CD1c-positive myeloid dendritic cell (primary cell): Measurements from ENCODE around the gene USP48.
"Not testable (repeated sequence)": the region's sequence is repeated elsewhere in the genome, so short reads cannot be mapped to it uniquely, and the experiment has no call there.

Experiments
- DNase-seq: peaks from one replicate; pipeline ENCODE4 v3.0.0-alpha.2; 2016; ENCODE audit errors: extremely low spot score

The USP48 gene

DNA sequence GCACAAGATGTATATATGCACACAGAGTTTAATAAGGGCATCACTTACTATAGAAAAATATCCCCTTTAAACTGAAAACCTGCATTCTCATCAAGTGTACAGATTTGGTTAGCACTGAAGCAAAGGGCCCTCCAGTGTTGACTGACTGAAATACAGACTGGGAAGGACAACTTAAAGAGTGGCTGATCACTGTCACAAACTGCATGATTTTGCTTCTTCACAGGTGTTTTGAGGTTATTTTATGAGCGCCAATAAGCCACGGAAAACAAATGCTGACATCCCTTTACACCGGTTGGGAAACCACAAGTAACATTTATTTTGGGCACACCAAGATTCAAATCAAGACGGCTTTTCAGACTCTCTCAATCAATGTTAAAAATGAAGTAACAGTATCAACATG is 82.9 kb downstream of the USP48 start:
- DNase-seq: no peak

DNA sequence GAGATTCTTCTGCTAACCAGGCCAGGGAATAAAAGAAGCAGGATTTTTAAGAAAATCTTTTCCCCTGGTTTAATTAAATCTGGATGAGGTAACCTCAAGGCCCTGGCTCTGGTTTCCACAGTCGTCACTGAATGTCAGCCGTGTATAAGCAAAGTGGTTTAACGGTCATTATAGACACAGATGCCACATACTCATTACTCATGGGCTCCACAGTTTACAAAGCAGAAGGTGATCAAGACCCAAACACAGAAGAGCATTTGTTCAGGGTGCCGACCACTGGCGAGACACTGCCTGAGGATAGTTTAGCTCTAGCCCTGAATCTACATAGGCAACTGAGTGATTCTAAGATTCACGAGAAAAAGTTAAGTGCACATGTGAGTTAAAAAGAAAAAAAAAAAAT is 86.0 kb downstream of the USP48 start:
- DNase-seq: no peak

DNA sequence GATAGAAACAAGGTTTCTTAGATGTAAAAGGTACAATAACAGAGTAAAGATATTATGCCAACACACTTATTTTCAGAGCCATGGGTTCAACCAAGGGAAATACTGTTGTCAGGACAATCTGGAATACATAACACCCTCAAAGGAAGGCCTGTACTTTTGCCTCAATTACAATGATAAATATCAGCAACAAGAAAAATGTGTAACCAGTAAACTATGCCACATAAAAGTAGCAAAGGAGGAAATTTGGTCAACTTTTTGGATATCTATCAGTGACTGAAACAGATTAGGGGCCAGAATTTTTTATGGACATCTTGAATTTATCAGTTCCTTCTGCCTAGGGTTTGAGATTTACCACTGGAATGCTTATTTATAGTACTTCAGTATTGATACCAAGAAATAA is 89.2 kb downstream of the USP48 start:
- no peak for DNase-seq

DNA sequence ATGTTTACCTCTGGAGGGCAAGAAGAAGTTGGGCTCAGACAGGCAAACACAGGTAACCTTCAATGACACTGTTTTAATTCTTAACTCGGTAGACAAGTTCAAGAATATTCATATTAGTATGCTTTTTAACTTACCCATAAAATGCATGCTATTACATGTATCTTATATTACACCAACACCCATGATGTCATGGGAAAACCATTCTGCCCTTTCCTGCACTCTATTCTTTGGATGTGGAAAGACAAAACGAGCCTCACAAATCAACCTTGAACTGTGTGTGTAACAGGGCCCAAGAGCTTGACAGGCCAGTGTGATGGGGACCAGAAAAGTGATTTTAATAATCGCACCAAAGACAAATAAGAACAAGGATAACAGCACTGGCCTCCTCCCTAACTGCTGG is 91.2 kb downstream of the USP48 start:
- DNase-seq: no peak

DNA sequence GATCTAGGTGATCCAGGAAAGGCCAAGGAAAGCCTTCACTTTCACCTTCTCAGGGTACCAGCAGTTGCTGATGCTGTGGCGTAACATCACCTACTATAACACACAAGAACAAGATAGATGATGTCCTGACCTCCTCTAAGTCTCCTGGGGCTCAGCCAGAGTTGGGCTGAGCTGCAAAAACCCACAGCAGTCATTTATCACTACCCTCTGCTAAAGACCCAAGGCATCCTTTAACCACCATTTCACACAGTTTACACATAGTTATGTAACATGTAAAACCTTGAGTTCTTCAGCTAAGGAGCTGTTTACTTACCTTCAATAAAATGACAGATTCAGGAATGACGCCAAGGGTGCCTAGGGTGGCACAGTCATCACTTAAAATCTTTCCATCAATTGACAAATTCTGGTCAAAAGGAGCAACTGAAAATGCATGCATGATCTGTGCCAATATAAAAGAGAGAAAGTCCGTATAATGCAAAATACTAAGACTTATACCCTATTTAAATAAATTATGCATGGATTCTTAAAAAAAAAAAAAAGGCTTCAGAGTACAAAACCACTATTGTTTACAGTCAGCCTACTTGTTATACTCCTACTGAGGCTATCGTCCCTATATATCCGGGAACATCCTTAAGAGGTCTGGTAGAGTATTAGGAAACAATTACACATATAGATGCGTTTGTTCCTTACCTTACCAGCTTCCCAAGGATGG is 93.1 kb downstream of the USP48 start:
- no peak for DNase-seq

DNA sequence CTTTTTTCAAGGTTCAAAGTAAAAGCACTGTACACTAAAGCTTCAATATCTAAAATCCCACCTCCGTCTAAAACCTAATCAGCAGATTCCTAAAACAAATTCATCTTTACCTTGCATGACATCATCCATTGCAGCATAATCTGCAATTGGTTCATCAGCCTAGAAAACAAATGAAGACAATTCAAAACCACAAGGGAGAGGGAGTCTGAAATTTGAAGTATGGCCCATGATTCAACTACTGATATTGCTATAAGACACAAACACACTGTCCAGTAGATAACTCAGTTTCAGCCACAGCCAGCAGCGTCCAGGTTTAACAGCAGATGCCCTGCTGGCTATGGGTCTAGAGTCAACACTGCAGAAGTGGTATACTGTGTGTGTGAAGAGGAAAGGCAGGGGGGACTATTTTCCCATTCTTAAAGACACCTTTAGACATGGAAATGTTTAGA is 95.8 kb downstream of the USP48 start:
- no peak for DNase-seq

DNA sequence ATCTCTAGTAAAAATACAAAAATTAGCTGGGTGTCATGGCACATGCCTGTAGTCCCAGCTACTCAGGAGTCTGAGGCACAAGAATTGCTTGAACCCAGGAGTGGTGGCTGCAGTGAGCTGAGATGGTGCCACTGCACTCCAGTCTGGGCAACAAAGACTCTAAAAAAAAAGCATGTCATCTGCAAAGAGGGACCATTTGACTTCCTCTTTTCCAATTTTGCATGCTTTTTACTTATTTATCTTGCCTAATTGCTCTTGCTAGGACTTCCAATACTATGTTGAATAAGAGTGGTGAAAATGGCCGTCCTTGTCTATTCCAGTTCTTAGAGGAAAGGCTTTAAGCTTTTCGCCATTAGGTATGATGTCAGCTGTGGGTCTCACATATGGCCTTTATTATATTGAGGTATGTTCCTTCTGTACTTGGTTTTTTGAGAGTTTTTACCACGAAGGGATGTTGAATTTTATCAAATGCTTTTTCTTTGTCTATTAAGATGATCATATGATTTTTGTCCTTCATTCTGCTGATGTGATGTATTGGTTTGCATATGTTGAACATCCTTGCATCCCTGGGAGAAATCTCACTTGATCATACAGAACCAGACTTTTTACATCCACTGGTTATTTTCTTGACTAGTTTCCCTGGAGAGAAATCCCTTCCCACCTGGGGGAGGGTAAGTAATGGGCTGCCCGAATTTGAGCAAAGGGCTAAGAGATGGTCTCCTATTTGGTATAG is 96.8 kb downstream of the USP48 start:
- DNase-seq: no peak

DNA sequence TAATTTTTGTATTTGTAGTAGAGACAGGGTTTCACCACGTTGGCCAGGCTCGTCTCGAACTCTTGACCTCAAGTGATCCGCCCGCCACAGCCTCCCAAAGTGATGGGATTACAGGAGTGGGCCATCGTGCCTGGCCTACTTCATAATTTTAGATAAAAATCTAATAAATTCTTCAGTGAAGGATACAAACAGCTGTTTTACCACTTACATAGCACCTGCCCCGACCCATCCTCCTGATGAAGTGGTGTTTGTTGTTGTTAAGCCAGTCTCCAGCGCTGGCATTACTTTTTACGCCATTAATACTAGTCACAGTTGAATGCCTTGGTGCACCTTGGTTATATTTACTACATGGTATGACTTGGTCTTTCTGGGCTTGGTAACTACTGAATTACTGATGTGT is 101.5 kb downstream of the USP48 start:
- no peak for DNase-seq

DNA sequence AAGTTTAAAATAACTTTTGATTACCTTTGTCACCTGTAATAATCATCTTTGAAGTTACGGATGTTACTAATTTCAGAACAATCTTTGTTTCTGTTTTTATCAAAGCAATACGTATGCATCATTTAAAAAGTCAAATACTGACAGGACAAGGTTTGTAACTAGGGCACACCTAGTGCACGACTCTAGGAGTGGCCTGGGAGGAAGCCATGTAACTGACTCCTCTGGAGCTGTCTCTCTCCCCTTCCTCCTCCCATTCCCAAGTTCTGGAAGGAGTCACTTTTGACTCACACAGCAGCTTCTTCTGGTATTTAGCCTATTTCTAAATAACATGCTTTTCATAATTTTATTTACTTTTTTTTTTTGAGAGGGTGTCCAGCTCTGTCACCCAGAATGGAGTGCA is 102.0 kb downstream of the USP48 start:
- no peak for DNase-seq

DNA sequence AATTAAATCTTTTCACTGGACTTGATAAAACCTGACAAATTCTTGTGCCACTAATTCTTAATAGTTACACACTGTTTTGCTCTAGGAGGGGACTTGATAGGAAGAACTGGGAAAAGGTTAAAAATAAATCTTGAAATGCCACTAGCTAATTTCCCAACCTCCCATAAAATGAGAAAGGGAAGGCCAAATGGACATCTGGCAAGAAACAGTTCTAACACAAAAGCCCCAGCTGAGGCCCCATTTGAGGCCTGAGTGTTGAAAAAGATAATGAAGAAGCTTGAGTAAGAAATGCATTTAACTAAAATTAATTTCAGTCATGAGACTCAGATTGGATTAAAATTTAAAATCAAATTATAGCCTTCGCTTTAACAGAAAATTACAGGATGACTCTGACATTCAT is 102.6 kb downstream of the USP48 start:
- DNase-seq: no peak

DNA sequence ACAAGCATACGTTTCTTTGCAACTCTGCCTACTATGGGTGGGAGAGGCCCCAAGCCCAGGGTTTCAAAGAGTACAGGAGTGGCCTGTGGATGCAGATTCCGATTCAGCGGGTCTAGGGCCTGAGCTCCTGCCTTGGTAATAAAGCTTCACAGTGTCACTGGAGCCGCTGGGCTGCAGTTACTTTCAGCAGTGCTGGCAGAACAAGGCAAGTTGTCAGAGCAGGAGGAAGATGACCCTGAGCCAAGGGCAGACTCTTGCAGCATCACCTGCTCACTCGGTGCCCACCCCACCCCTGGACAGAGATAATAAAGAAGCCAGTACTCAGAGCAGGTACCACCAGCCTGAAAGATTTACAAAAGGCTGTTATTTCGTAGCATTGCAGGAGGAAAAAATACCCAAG is 105.8 kb downstream of the USP48 start:
- DNase-seq: no peak

DNA sequence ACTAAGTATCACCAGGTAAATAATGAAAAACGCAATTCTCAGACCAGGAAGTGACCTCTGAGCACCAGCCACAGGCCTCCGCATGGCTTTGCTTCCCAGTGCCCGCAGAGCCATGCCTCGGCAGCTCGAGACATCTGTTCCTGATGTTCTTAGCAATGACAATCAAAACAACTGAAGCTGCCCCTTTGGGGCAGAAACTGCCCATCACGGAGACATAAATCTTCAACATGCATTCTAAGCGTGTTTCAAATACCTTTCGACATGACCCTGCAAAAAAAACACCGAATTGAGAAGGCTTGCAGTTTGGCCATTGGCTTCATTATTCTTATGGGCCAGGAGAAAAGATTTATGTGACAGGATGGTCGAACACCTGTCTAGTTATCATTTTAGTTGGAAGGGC is 108.0 kb downstream of the USP48 start:
- DNase-seq: no peak

DNA sequence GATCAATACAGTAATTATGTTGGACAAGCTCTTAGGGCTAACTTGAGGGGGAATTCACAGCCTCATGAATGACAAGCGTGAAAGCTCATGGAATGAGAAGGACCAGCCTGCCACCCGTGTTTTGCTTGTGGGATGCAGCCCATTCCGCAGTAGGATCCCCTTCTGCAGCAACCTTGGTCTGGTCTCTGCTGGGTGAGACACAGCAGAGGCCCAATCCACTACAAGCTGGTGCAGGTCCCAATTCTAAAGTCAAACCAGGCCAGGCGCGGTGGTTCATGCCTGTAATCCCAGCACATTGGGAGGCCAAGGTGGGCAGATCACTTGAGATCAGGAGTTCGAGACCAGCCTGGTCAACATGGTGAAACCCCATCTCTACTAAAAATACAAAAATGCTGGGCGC is 109.1 kb downstream of the USP48 start:
- DNase-seq: not testable (repeated sequence)

DNA sequence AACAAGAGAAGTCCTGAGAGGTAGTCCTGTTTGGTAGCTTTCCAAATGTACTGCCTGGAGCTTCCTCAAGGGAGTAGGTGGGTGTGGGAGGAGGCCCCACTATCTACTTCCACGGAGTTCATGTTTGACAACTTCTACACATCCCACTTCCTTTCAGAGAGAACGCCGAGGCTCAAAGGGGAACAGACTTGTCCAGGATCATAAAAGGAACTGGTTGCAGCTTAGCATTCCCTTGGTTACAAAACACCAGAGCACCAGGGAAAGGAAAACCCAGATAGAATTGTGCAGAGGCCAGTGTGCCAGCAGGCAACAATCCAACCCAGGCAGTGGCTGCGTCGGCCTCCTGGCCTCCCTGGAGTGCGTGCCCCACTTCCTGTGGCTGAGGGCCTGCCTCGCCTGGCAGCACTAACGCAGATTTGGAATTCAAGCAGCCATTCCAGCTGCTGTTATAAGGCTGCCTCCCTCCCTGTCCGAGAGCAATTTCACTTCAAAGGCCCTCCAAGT is 109.6 kb downstream of the USP48 start:
- peak; percentile 92 for DNase-seq

DNA sequence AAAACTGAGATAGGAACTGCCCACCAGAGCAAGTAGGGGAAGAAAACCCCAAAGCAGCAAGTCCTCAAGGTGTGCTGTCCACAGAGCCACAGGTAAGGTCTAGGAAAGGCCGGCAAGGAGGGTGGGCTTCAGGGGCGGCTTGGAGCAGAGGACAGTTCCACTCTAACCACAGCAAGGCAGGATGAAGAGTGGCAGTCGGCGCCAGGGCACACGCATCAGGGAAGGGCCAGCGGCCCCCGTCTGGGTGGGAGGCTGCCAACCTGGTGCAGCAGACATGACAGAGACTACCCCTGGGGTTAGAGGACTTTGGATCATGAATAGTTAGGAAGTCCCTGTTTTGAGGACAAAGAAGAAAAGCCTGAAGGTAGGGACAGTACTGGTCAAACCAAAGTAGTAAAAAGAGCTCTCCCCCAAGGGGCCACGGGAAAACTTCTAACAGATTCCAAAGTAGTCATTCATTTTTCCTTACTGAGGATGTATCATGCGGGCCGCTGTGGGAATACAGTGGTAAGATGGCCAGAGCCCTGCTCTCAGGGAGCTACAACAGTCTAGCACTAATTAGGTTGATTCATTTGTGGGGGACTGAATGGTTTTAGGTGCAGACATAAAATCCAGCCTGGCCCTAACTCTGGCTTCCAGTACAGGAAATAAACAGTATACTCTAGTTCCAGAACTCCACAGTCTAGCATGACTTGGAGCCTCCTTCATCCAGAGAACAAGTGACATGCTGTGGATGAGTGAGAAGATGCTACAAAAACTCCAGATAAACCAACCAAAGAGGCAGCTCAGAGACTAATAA is 110.3 kb downstream of the USP48 start:
- DNase-seq: no peak

DNA sequence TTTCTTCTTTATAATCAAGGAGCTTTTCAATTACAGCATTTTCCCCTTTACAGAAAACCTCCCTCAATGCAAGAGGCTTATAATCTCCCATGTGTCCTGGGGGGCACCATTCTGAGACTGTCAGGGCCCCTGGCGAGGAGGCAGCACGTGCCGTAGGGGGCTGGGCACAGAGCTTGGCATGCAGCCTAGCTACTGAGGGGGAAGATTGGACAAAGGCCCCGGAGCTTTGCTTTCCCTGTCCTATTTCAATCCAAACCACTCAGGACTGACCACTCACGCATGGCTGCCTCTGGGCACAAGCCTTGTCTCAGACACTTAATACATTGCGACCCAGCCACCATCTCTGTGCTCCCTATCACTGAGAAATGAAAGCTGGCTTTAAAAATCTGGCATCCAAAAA is 111.0 kb downstream of the USP48 start:
- DNase-seq: no peak

DNA sequence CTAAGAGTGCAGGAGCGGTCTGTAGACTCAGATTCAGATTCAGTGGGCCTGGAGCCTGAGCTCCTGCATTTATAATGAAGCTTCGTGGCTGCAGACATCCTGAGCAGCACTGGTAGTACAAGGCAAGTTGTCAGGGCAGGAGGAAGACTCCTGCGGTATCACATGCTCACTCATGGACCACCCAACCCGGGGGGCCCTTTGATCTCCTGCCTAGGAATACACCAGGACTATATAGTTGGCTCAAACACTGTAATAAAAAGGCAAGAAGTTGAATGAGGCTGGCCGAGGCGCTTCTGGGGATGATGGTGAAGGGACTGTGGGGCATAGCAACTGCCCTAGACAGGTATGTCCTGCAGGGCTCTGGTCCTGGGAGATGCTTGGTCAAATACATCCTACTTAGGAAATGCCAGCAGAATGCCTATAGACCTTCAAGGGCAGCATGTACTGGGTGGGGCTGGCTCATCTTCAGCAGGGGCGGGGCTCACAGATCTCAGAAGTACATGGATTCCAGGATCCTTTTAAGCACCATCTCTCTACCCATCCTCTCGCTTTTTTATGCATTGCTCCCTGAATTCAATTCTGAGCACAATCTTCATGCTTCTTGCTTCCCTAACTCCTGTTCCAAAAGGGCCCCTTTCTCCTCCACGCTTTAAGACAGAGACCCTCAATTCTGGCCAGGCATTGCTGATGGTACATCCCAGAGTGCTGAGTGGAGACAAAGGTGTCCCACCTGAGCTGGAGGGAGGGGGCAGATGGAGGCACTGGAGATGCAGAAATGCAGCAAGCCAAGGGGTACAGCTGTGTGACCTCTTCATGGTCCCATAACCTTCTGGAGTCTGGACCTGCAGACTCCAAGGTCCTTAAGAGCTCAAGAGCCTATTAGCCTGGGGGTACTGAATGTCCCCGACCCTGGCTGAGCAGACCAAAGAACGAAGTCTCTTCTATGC is 111.7 kb downstream of the USP48 start:
- DNase-seq: no peak

DNA sequence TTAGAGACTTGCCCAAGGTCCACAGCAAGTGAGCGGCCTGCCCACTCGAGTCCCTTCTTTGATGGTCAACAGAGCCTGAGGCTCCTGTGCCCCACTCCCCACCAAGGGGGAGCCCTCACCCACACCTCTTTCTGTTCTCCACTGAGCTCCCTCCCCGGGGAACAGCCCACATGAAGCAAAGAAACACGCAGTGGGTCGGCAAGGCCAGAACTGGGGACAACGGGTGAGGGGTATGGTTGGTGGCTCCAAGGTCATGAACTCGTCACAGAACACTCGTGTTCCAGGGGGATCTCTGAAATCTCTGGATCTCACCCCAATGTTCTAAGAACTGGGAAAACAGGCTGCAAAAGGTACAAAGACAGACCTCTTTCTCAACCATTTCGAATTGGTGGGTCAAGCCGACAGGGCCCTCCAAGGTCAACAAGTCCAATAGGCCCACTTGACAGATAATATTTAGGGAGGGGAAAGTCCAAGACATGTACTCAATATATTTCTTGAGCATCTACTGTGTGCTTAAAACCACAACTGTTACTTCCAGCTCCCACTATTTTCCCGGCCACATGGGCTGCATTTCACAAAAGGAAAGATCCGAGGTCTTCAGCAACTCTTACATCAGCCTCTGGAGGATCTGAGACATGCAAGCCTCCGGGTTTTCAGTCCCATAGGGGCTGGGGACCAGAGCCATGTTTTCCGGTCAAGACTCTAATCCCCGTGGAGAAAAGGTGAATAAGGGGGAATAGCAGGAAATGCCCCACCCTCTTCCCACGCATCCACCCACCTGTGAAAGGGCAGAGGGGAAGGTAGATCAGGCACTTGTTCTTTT is 112.7 kb downstream of the USP48 start:
- DNase-seq: peak; percentile 49

DNA sequence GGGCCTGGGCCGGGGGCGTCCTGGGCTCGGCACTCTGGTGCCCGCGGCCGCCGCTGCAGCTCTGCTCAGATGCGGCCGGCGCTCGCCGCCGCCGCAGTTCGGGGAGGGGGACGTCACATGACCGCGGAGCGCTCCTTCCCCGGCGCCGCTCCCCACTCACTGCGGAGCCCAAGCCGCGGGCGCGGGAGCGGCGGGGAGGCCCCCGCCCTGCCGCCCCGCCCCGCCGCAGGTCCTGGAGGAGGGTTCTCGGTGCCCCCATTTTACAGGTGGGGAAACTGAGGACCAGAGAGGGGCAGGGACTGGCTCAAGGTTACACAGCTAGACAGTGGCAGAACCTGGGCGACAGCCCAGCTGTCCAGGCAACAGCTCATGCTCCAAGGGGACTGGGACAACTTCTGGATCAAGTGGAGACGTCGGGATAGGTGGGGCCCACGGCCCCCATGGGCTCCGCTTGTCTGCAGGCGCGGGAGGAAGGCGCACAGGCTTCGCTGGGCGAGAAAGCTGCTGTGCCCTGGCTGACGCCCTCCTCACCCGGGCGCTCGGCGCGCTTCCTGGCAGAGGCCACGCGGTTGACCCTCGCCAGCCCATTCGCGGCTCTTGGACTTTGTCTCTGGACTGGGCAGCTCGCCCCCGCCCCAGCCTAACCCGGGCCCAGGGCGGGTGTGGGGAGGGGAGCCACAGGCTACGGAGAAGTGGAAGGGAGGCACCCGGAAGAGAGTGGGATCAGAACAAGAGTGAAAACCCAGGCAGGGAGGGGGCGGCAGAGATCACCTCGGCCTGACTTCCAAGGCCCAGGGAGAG is 113.5 kb downstream of the USP48 start, which contains the start of gene RAP1GAP:
Gene RAP1GAP, minus strand, starts transcription at position 100 of the 801 bp plus-strand sequence. CDS start 49,325 bp downstream, outside the sequence.
- DNase-seq: peak; percentile 66

DNA sequence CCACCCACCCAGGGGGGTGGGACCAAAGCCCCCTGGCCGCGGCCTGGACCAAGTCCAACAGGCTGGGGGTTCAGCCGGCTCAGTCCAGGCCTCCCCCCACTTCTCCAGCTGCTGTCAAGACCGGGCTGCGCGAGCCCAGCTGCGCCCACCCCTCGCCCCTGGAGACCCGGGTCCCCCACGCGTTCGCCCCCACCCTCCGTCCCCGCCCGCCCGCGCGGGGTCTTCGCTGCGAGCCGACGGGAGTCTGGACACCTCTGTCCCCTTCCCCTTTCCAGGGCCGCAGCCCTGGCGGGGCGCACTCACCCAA is 114.0 kb downstream of the USP48 start:
- DNase-seq: no peak
